ENCODE measurements around the gene CACNA2D3.

Gene CACNA2D3

GRCh38 chr3:54915181-54915580 lies 792.8 kb downstream of the CACNA2D3 start:
- TF ChIP-seq SIN3A (IDR thresholded peaks at IDR 0.05; ENCODE audit: borderline replicate concordance, insufficient read depth, low read length): no peak
- no peak for TF ChIP-seq TAF1 (IDR thresholded peaks at IDR 0.05; ENCODE audit: borderline replicate concordance, insufficient read depth, low read length)
- TF ChIP-seq REST (IDR thresholded peaks at IDR 0.05; ENCODE audit: insufficient read depth in 1 of 2, low read depth in 2 of 2, low read length in 2 of 2): no peak
- TF ChIP-seq POLR2AphosphoS5 (IDR thresholded peaks at IDR 0.05; ENCODE audit: low read depth, low read length): no peak
- no peak for TF ChIP-seq FOXP2 (optimal IDR thresholded peaks at IDR 0.05; ENCODE audit: borderline replicate concordance, extremely low read depth, extremely low read length, insufficient read depth)

GRCh38 chr3:54915976-54916375 lies 793.6 kb downstream of the CACNA2D3 start:
- no peak for TF ChIP-seq REST (IDR thresholded peaks at IDR 0.05; ENCODE audit: insufficient read depth in 1 of 2, low read depth in 2 of 2, low read length in 2 of 2)
- TF ChIP-seq TAF1 (IDR thresholded peaks at IDR 0.05; ENCODE audit: borderline replicate concordance, insufficient read depth, low read length): no peak
- no peak for TF ChIP-seq FOXP2 (optimal IDR thresholded peaks at IDR 0.05; ENCODE audit: borderline replicate concordance, extremely low read depth, extremely low read length, insufficient read depth)
- no peak for TF ChIP-seq POLR2AphosphoS5 (IDR thresholded peaks at IDR 0.05; ENCODE audit: low read depth, low read length)
- no peak for TF ChIP-seq SIN3A (IDR thresholded peaks at IDR 0.05; ENCODE audit: borderline replicate concordance, insufficient read depth, low read length)

- TF ChIP-seq SIN3A (IDR thresholded peaks at IDR 0.05; ENCODE audit: borderline replicate concordance, insufficient read depth, low read length) (no peak), FOXP2 (optimal IDR thresholded peaks at IDR 0.05; ENCODE audit: borderline replicate concordance, extremely low read depth, extremely low read length, insufficient read depth) (no peak), POLR2AphosphoS5 (IDR thresholded peaks at IDR 0.05; ENCODE audit: low read depth, low read length) (no peak), TAF1 (IDR thresholded peaks at IDR 0.05; ENCODE audit: borderline replicate concordance, insufficient read depth, low read length) (no peak), REST (IDR thresholded peaks at IDR 0.05; ENCODE audit: insufficient read depth in 1 of 2, low read depth in 2 of 2, low read length in 2 of 2) (no peak)
Measured at GRCh38 chr3:54916732-54917131, 794.4 kb downstream of the CACNA2D3 start.

- no peak for TF ChIP-seq REST (IDR thresholded peaks at IDR 0.05; ENCODE audit: insufficient read depth in 1 of 2, low read depth in 2 of 2, low read length in 2 of 2)
- TF ChIP-seq POLR2AphosphoS5 (IDR thresholded peaks at IDR 0.05; ENCODE audit: low read depth, low read length): no peak
- TF ChIP-seq FOXP2 (optimal IDR thresholded peaks at IDR 0.05; ENCODE audit: borderline replicate concordance, extremely low read depth, extremely low read length, insufficient read depth): no peak
- TF ChIP-seq TAF1 (IDR thresholded peaks at IDR 0.05; ENCODE audit: borderline replicate concordance, insufficient read depth, low read length): no peak
- no peak for TF ChIP-seq SIN3A (IDR thresholded peaks at IDR 0.05; ENCODE audit: borderline replicate concordance, insufficient read depth, low read length)
Measured at GRCh38 chr3:54917174-54917573, 794.8 kb downstream of the CACNA2D3 start.

GRCh38 chr3:54917862-54918261 lies 795.5 kb downstream of the CACNA2D3 start:
- TF ChIP-seq SIN3A (IDR thresholded peaks at IDR 0.05; ENCODE audit: borderline replicate concordance, insufficient read depth, low read length): no peak
- TF ChIP-seq FOXP2 (optimal IDR thresholded peaks at IDR 0.05; ENCODE audit: borderline replicate concordance, extremely low read depth, extremely low read length, insufficient read depth): no peak
- no peak for TF ChIP-seq REST (IDR thresholded peaks at IDR 0.05; ENCODE audit: insufficient read depth in 1 of 2, low read depth in 2 of 2, low read length in 2 of 2)
- TF ChIP-seq TAF1 (IDR thresholded peaks at IDR 0.05; ENCODE audit: borderline replicate concordance, insufficient read depth, low read length): no peak
- TF ChIP-seq POLR2AphosphoS5 (IDR thresholded peaks at IDR 0.05; ENCODE audit: low read depth, low read length): no peak
